Activated B cell treated with CpG ODN at 0.5 μM for 24 hours (primary cell): ENCODE measurements around the gene SLC14A1. TPM values are rescaled to one million over a fixed set of nuclear protein-coding genes. Genes with fewer than 3 reads are reported as not detected.

Source experiments
- ATAC-seq: fragments of 200-7000 bp; cut with Tn5 transposase; one replicate; pipeline ENCODE4 v1.10.0; 2021; ENCODE audit warnings: low read depth, mild to moderate bottlenecking, moderate library complexity
- CTCF ChIA-PET: fragments of 350-600 bp; sonication (Branson Sonifier 250); formaldehyde crosslinking; loops from one replicate; lab custom pipeline; 2021; ENCODE audit warnings: antibody characterized with exemption; lab: Charles Lee
- POLR2A ChIA-PET: fragments of 350-600 bp; sonication (Branson Sonifier 250); formaldehyde crosslinking; loops from one replicate; lab custom pipeline; 2021; ENCODE audit warnings: antibody characterized with exemption; lab: Charles Lee
- DNase-seq: peaks from one replicate; pipeline ENCODE4 v3.0.0; 2022
- H3K27ac Mint-ChIP-seq: one replicate; pipeline ENCODE4 v1.8.0; 2020; ENCODE audit warnings: mixed read lengths
- H3K27me3 Mint-ChIP-seq: one replicate; pipeline ENCODE4 v1.8.0; 2021; ENCODE audit warnings: mixed read lengths
- H3K36me3 Mint-ChIP-seq: one replicate; pipeline ENCODE4 v1.8.0; 2021; ENCODE audit warnings: low read depth, mixed read lengths
- H3K4me1 Mint-ChIP-seq: one replicate; pipeline ENCODE4 v1.8.0; 2021; ENCODE audit warnings: mixed read lengths
- H3K4me3 Mint-ChIP-seq: one replicate; pipeline ENCODE4 v1.8.0; 2020; ENCODE audit warnings: mild to moderate bottlenecking, mixed read lengths
- H3K9me3 Mint-ChIP-seq: one replicate; pipeline ENCODE4 v1.8.0; 2020; ENCODE audit warnings: mixed read lengths
- CTCF ChIP-seq: fragments of 200-600 bp; IDR thresholded peaks from one replicate; pipeline ENCODE4 v1.8.0; 2022; ENCODE audit warnings: antibody characterized with exemption, mild to moderate bottlenecking
- intact Hi-C: fragments of 100-400 bp; cut with micrococcal nuclease; formaldehyde crosslinking; loops from one replicate; pipeline ENCODE4 v1.15.1; 2024
- total RNA-seq: library from RNA; stranded (reverse); gene quantifications from 2 replicates; pipeline ENCODE4 v1.2.3, GENCODE V29; 2022

The SLC14A1 gene
- total RNA-seq, 1 donor from 2014 or later: 2.0 TPM

- no peak for TF ChIP-seq CTCF
- no peak overlapping the region for H3K4me3 Mint-ChIP-seq
- ATAC-seq (no peak), DNase-seq (no peak)
- no peaks in the 10 kb centered on the region for H3K9me3 Mint-ChIP-seq
- no peaks in the 10 kb centered on the region for H3K4me1 Mint-ChIP-seq
- H3K36me3 Mint-ChIP-seq: no peaks in the 10 kb centered on the region
- no peak overlapping the region for H3K27ac Mint-ChIP-seq
- intact Hi-C loops: no loop called here
- POLR2A ChIA-PET: no interaction called here
- CTCF ChIA-PET: interaction anchor here (1.1 to 1.4 kb wide), 3 partner anchors 15 to 184 kb away, joined by 3 to 4 read pairs (median 3); no protein-coding TSS in a partner anchor
- peaks cover 3% of the 10 kb centered on the region for H3K27me3 Mint-ChIP-seq
These were observed 2.6 kb downstream of the SLC14A1 start for GRCh38 chr18:45726603-45727002.

GRCh38 chr18:45727068-45727467 is 3.1 kb downstream of the SLC14A1 start:
- intact Hi-C loops: no loop called here
- no peak overlapping the region for H3K4me3 Mint-ChIP-seq
- H3K27ac Mint-ChIP-seq: no peak overlapping the region
- no peaks in the 10 kb centered on the region for H3K9me3 Mint-ChIP-seq
- ChIA-PET CTCF (interaction anchor here (1.1 kb wide), 2 partner anchors 15 to 153 kb away, joined by 3 read pairs; no protein-coding TSS in a partner anchor), POLR2A (no interaction called here)
- H3K4me1 Mint-ChIP-seq: no peaks in the 10 kb centered on the region
- no peak for TF ChIP-seq CTCF
- no peak for DNase-seq
- peaks cover 3% of the 10 kb centered on the region for H3K27me3 Mint-ChIP-seq
- no peaks in the 10 kb centered on the region for H3K36me3 Mint-ChIP-seq
- no peak for ATAC-seq

GRCh38 chr18:45728336-45729010 is 4.5 kb downstream of the SLC14A1 start:
- Mint-ChIP-seq H3K4me3 (no peak overlapping the region), H3K27me3 (peaks cover 1% of the 10 kb centered on the region), H3K27ac (no peak overlapping the region), H3K9me3 (no peaks in the 10 kb centered on the region), H3K4me1 (no peaks in the 10 kb centered on the region), H3K36me3 (no peaks in the 10 kb centered on the region)
- no peak for DNase-seq
- ChIA-PET POLR2A (no interaction called here), CTCF (interaction anchor here (0.6 kb wide), 1 partner anchor 1223 kb away, joined by 3 read pairs; no protein-coding TSS in a partner anchor)
- intact Hi-C loops: no loop called here
- ATAC-seq: no peak
- no peak for TF ChIP-seq CTCF

GRCh38 chr18:45730832-45731575 is 7.0 kb downstream of the SLC14A1 start:
- Mint-ChIP-seq H3K27me3 (peaks cover 1% of the 10 kb centered on the region), H3K4me1 (no peaks in the 10 kb centered on the region), H3K36me3 (no peaks in the 10 kb centered on the region), H3K4me3 (no peak overlapping the region), H3K27ac (no peak overlapping the region), H3K9me3 (no peaks in the 10 kb centered on the region)
- no peak for TF ChIP-seq CTCF
- DNase-seq: no peak
- ATAC-seq: no peak
- intact Hi-C loops: no loop called here
- POLR2A ChIA-PET: no interaction called here
- CTCF ChIA-PET: interaction anchor here (0.9 to 1.0 kb wide), 2 partner anchors 9 to 149 kb away, joined by 4 read pairs; no protein-coding TSS in a partner anchor

DNA sequence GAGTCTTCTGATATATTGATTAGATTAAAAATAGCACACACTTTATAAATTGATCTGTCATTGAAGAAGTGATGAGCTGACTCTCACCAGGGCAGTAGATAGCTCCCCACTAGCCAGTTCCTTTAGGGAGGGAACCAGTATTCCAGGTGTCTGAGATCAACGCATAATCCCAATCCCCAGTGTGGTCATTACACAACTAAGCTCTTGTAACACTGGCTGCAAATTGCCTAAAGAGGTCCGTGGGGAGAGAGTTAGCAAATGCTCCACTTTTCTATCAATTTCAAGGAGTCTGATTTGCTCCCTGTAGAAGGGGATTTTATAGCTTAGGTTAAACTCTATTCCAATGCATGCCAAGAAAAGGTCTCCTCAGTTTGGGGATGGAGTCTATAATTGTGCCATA is 7.7 kb downstream of the SLC14A1 start:
- H3K27me3 Mint-ChIP-seq: peaks cover under 1% of the 10 kb centered on the region
- ChIA-PET POLR2A (no interaction called here), CTCF (interaction anchor here (0.9 kb wide), 1 partner anchor 148 kb away, joined by 4 read pairs; no protein-coding TSS in a partner anchor)
- H3K4me3 Mint-ChIP-seq: no peak overlapping the region
- no peaks in the 10 kb centered on the region for H3K36me3 Mint-ChIP-seq
- no peak for DNase-seq
- no peak overlapping the region for H3K27ac Mint-ChIP-seq
- intact Hi-C loops: no loop called here
- no peak for ATAC-seq
- no peak for TF ChIP-seq CTCF
- H3K4me1 Mint-ChIP-seq: no peaks in the 10 kb centered on the region
- H3K9me3 Mint-ChIP-seq: no peaks in the 10 kb centered on the region
